Measurements from ENCODE around the gene RPS21. TPM values are rescaled to one million over a fixed set of nuclear protein-coding genes. Genes with fewer than 3 reads are reported as not detected.

Gene RPS21
- total RNA-seq, 1 experiment from 2014 or later = 2,488 TPM

GRCh38 chr20:62353289-62354030, 33.4 kb upstream of the RPS21 start:
- Histone ChIP-seq H3K27ac (ENCODE audit: low read depth, low read length) (peak overlapping the region; percentile 99), H3K36me3 (ENCODE audit: control insufficient read depth in 1 of 2, insufficient read depth in 2 of 2, low read length in 2 of 2) (peaks cover 3 to 25% of the 10 kb centered on the region in 2 experiments; a peak in 2 of 4 replicates), H3K9me3 (ENCODE audit: control insufficient read depth in 1 of 2, insufficient read depth in 1 of 2, low read depth in 1 of 2, low read length in 2 of 2) (no peaks in the 10 kb centered on the region), H2AFZ (ENCODE audit: low read depth, low read length, poor library complexity, severe bottlenecking) (no peak overlapping the region), H3K4me1 (ENCODE audit: control insufficient read depth in 1 of 2, insufficient read depth in 2 of 2, low read length in 2 of 2) (peaks cover 56 to 81% of the 10 kb centered on the region in 2 experiments), H3K27me3 (ENCODE audit: insufficient read depth, low read length) (no peaks in the 10 kb centered on the region), H3K9me2 (ENCODE audit: insufficient read depth) (no peaks in the 10 kb centered on the region), H3K4me3 (replicated peaks in 1 of 2; ENCODE audit: low read depth in 1 of 2, low read length in 2 of 2) (no peak overlapping the region), H3K9ac (ENCODE audit: low read length) (no peak overlapping the region), H3K79me2 (ENCODE audit: insufficient read depth, low read length) (peaks cover 64% of the 10 kb centered on the region), H4K20me1 (ENCODE audit: insufficient read depth) (no peaks in the 10 kb centered on the region), H3K4me2 (ENCODE audit: low read length) (no peak overlapping the region)
- intact Hi-C loops (cut with micrococcal nuclease) = no loop called here
- DNase-seq (ENCODE audit: low read depth, low spot score) = no peak
- no peak for TF ChIP-seq EZH2 (IDR thresholded peaks at IDR 0.05)
- TF ChIP-seq ATF3 (IDR thresholded peaks at IDR 0.05) = no peak
- TF ChIP-seq ELF1 (IDR thresholded peaks at IDR 0.05; ENCODE audit: borderline replicate concordance, low read depth) = no peak
- no peak for TF ChIP-seq JUND (IDR thresholded peaks at IDR 0.05)
- TF ChIP-seq YY1 (IDR thresholded peaks at IDR 0.05; ENCODE audit: extremely low read depth, insufficient replicate concordance, low read depth, low read length) = no peak
- no peak for TF ChIP-seq REST (IDR thresholded peaks at IDR 0.05; ENCODE audit: low read depth)
- no peak for TF ChIP-seq CBX3 (IDR thresholded peaks at IDR 0.05; ENCODE audit: low read depth)
- no peak for TF ChIP-seq ZNF274 (IDR thresholded peaks at IDR 0.05; ENCODE audit: low read depth, low read length)
- no peak for TF ChIP-seq EZH2phosphoT487 (IDR thresholded peaks at IDR 0.05; ENCODE audit: borderline replicate concordance)
- no peak for TF ChIP-seq ZFX (IDR thresholded peaks at IDR 0.05)
- TF ChIP-seq SRF (IDR thresholded peaks at IDR 0.05; ENCODE audit: low read depth) = no peak
- no peak for TF ChIP-seq CEBPB (IDR thresholded peaks at IDR 0.05; ENCODE audit: low read depth)
- POLR2A ChIA-PET = no interaction called here
- BruUV-seq (replicated peaks) = no TSS peak
- RAD21 ChIA-PET (ENCODE audit: low non-redundant PET in 1 of 2, low total read pairs in 2 of 2, uncharacterized antibody in 2 of 2, unreplicated experiment in 2 of 2) = no interaction called here
- ATAC-seq = no peak
- CTCF ChIA-PET = no interaction called here

All from HCT116 (cell line).